HEK293T (cell line): ENCODE results near the gene SLC25A25.

Source experiments
- CTCF ChIA-PET: fragments of 350-600 bp; formaldehyde crosslinking; extraction: SDS; loops from one replicate; lab custom pipeline; 2021; ENCODE audit warnings: antibody characterized with exemption, inconsistent platforms; lab: Yijun Ruan, JAX
- POLR2A ChIA-PET: fragments of 350-600 bp; formaldehyde crosslinking; extraction: SDS; loops from one replicate; lab custom pipeline; 2020; ENCODE audit warnings: antibody characterized with exemption, inconsistent platforms; lab: Yijun Ruan, JAX
- DNase-seq: peaks from one replicate; pipeline ENCODE4 v3.0.0; 2012; ENCODE audit warnings: mixed read lengths; ENCODE audit errors: extremely low spot score
- ARNT ChIP-seq: fragments of 450-650 bp; IDR thresholded peaks from 2 replicates; pipeline ENCODE4 v1.6.1; 2017; ENCODE audit warnings: mild to moderate bottlenecking
- BHLHE40 ChIP-seq: fragments of 450-650 bp; IDR thresholded peaks from 2 replicates; pipeline ENCODE4 v1.6.1; 2016; ENCODE audit warnings: mild to moderate bottlenecking, moderate library complexity, borderline replicate concordance
- CTBP1 ChIP-seq: fragments of 450-650 bp; IDR thresholded peaks from 2 replicates; pipeline ENCODE4 v1.6.1; 2016; ENCODE audit warnings: borderline replicate concordance
- ELF4 ChIP-seq: fragments of 450-650 bp; IDR thresholded peaks from 2 replicates; pipeline ENCODE4 v1.6.1; 2017; ENCODE audit warnings: antibody characterized with exemption
- FOXA1 ChIP-seq: fragments of 450-650 bp; IDR thresholded peaks from 2 replicates; pipeline ENCODE4 v1.6.1; 2016; ENCODE audit warnings: mild to moderate bottlenecking
- FOXK2 ChIP-seq: fragments of 450-650 bp; IDR thresholded peaks from 2 replicates; pipeline ENCODE4 v1.6.1; 2016; ENCODE audit warnings: mild to moderate bottlenecking
- FOXM1 ChIP-seq: fragments of 450-650 bp; IDR thresholded peaks from 2 replicates; pipeline ENCODE4 v1.6.1; 2017; ENCODE audit warnings: mild to moderate bottlenecking, borderline replicate concordance
- HDGF ChIP-seq: fragments of 450-650 bp; IDR thresholded peaks from 2 replicates; pipeline ENCODE4 v1.6.1; 2017; ENCODE audit warnings: antibody characterized with exemption, borderline replicate concordance
- L3MBTL2 ChIP-seq: fragments of 450-650 bp; conservative IDR thresholded peaks from 2 replicates; pipeline ENCODE4 v1.6.1; 2016; ENCODE audit warnings: mild to moderate bottlenecking
- LEF1 ChIP-seq: fragments of 450-650 bp; IDR thresholded peaks from 2 replicates; pipeline ENCODE4 v1.6.1; 2017; ENCODE audit warnings: mild to moderate bottlenecking, borderline replicate concordance
- NFRKB ChIP-seq: fragments of 450-650 bp; IDR thresholded peaks from 2 replicates; pipeline ENCODE4 v1.6.1; 2016; ENCODE audit warnings: mild to moderate bottlenecking, moderate library complexity
- PKNOX1 ChIP-seq: fragments of 450-650 bp; IDR thresholded peaks from 2 replicates; pipeline ENCODE4 v1.6.1; 2016
- SP1 ChIP-seq: fragments of 450-650 bp; IDR thresholded peaks from 2 replicates; pipeline ENCODE4 v1.6.1; 2017
- SUZ12 ChIP-seq: fragments of 450-650 bp; IDR thresholded peaks from 2 replicates; pipeline ENCODE4 v1.6.1; 2016; ENCODE audit warnings: mild to moderate bottlenecking
- TARDBP ChIP-seq: fragments of 450-650 bp; IDR thresholded peaks from 2 replicates; pipeline ENCODE4 v1.6.1; 2016
- ZNF384 ChIP-seq: fragments of 450-650 bp; IDR thresholded peaks from 2 replicates; pipeline ENCODE4 v1.6.1; 2016

Gene SLC25A25

GRCh38 chr9:128101231-128101661 lies 33.2 kb downstream of the SLC25A25 start:
- DNase-seq, result no peak
- ChIA-PET CTCF (no interaction called here), POLR2A (no interaction called here)
- TF ChIP-seq ARNT (no peak), ZNF384 (no peak), LEF1 (no peak), TARDBP (no peak), PKNOX1 (no peak), SP1 (no peak), BHLHE40 (no peak), FOXA1 (no peak), FOXM1 (no peak), CTBP1 (no peak), FOXK2 (no peak), HDGF (no peak), ELF4 (no peak), L3MBTL2 (no peak), NFRKB (no peak)

DNA sequence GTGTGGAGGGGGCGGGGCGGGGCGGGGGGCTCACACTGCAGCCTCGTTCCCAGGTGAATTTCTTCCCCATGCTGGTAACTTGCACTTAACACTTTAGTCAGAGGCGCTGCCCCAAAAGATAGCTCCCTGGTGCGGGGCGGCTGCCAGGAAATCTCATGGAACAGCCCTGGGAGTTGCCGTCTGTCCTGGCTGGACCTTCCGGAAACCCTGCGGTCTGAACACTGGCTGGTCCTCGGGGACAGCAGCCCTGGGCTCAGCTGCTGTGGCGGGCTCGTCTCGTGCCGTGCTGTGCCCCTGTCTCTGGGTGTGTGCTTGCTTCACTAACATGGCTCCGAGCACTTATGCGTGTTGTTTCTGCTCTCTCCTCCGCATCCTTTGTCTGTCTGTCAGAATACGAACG lies 33.7 kb downstream of the SLC25A25 start:
- POLR2A ChIA-PET, result no interaction called here

GRCh38 chr9:128102196-128102595 lies 34.2 kb downstream of the SLC25A25 start:
- DNase-seq, result no peak
- ChIA-PET CTCF (no interaction called here), POLR2A (no interaction called here)
- no peak for TF ChIP-seq HDGF
- TF ChIP-seq ZNF384, result no peak
- TF ChIP-seq TARDBP, result no peak
- no peak for TF ChIP-seq ARNT
- no peak for TF ChIP-seq FOXK2
- no peak for TF ChIP-seq L3MBTL2
- TF ChIP-seq SUZ12, result no peak
- no peak for TF ChIP-seq BHLHE40
- no peak for TF ChIP-seq PKNOX1
- no peak for TF ChIP-seq CTBP1
- TF ChIP-seq SP1, result no peak
- TF ChIP-seq NFRKB, result no peak
- no peak for TF ChIP-seq FOXA1
- no peak for TF ChIP-seq FOXM1
- TF ChIP-seq LEF1, result no peak
- TF ChIP-seq ELF4, result no peak

More for the DNA sequence above, 33.7 kb downstream of the SLC25A25 start:
- CTCF ChIA-PET, result no interaction called here
- no peak for TF ChIP-seq SUZ12
- no peak for TF ChIP-seq ZNF384
- no peak for TF ChIP-seq CTBP1
- no peak for TF ChIP-seq HDGF
- TF ChIP-seq FOXK2, result no peak
- no peak for TF ChIP-seq ARNT
- no peak for TF ChIP-seq TARDBP
- no peak for TF ChIP-seq NFRKB
- TF ChIP-seq PKNOX1, result no peak
- no peak for TF ChIP-seq BHLHE40
- no peak for TF ChIP-seq LEF1
- no peak for TF ChIP-seq L3MBTL2
- no peak for TF ChIP-seq FOXM1
- TF ChIP-seq SP1, result no peak
- TF ChIP-seq ELF4, result no peak
- no peak for TF ChIP-seq FOXA1
- DNase-seq, result no peak

DNA sequence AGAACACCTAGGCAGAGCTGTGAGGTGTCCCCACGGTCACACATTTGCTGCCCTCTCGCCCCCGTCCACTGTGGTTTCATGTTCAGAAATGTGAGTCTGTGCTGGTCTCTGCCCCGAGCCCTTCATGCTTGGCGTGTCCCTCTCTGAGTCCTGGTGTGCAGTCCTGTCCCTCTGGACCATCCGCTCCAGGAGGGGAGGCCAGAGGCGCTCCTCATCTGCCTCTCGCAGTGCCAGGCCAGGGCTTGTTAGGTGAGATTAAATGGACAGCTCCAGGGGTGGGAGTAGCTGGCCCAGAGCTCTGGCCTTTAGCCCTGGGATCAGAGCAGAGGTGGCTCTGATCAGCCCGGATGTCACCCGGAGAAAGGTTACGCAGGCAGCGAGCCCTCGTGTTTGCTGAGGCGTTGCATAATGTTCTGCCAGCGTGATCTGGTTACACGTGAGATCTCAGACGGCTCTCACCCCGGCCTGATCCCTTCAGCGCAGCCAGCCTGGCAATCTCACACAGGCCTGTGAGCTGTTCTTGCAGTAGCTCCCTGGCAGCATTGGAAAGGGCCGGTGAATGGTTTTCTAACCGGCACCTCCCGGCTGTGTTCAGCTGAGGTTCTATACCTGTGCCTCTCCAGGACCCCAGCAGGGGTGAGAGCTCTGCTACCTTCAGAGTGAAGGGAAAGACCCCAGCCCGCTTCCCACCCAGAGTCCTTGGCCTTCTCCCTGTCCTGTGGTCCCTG lies 35.0 kb downstream of the SLC25A25 start:
- POLR2A ChIA-PET, result no interaction called here
- CTCF ChIA-PET, result no interaction called here
- TF ChIP-seq ELF4 (no peak), NFRKB (no peak), FOXA1 (no peak), HDGF (no peak), SUZ12 (no peak), CTBP1 (no peak)
- no peak for DNase-seq

- ChIA-PET CTCF (interaction anchor here (0.6 kb wide), 1 partner anchor 118 kb away, joined by 4 read pairs; no protein-coding TSS in a partner anchor), POLR2A (no interaction called here)
- TF ChIP-seq FOXM1 (no peak), PKNOX1 (no peak), NFRKB (no peak), ELF4 (no peak), BHLHE40 (no peak), FOXK2 (no peak), FOXA1 (no peak), TARDBP (no peak), CTBP1 (no peak)
- DNase-seq, result no peak
These were observed 35.5 kb downstream of the SLC25A25 start for GRCh38 chr9:128103589-128103962.

DNA sequence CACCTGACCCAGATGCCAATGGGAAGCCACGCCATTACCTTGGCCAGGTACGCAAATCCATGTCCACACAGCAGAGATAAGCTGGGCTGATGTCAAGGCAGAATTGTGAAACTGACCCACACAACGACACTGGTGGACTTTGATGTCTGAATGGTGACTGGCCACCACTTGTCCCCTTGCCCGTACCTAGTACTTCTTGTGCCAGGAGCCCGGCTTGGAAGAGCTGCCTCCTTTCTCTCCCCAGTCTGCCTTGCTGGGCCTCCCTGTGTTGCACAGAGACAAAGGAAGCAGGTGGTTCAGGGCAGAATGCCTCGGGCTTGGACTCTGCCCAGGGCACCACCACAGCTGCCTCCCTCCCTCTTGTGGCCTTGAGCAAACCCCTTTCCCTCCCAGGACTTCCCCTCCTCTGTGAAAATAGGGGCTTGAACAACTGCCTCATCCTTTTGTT lies 36.2 kb downstream of the SLC25A25 start:
- CTCF ChIA-PET, result interaction anchor here (0.6 kb wide), 1 partner anchor 117 kb away, joined by 4 read pairs; no protein-coding TSS in a partner anchor
- POLR2A ChIA-PET, result no interaction called here
- no peak for DNase-seq
- TF ChIP-seq LEF1, result no peak
- TF ChIP-seq FOXA1, result no peak
- no peak for TF ChIP-seq PKNOX1
- no peak for TF ChIP-seq HDGF
- no peak for TF ChIP-seq SUZ12
- no peak for TF ChIP-seq TARDBP
- no peak for TF ChIP-seq NFRKB
- TF ChIP-seq ZNF384, result no peak
- no peak for TF ChIP-seq FOXM1
- TF ChIP-seq BHLHE40, result no peak
- TF ChIP-seq FOXK2, result no peak
- no peak for TF ChIP-seq ELF4
